Neural progenitor cell (in vitro differentiated cells): ENCODE measurements around the gene ZNF672. TPM values are rescaled to one million over a fixed set of nuclear protein-coding genes. Genes with fewer than 3 reads are reported as not detected.
"Not testable (repeated sequence)": the region's sequence is repeated elsewhere in the genome, so short reads cannot be mapped to it uniquely, and the experiment has no call there.

Experiments used
- DNase-seq: peaks from one replicate; pipeline ENCODE4 v3.0.0-alpha.2; 2016; ENCODE audit warnings: low spot score
- H2AFZ ChIP-seq: fragments of 200-600 bp; sonication (generic); replicated peaks from 2 replicates; pipeline ENCODE4 v1.6.1; 2016; ENCODE audit warnings: antibody characterized with exemption
- H3F3A ChIP-seq: fragments of 200-600 bp; sonication (generic); 2 replicates; pipeline ENCODE4 v1.6.1; 2016; ENCODE audit warnings: antibody characterized with exemption, low read depth
- H3K27ac ChIP-seq: fragments of 200-600 bp; sonication (generic); 2 replicates; pipeline ENCODE4 v1.5.1; 2016; ENCODE audit warnings: mild to moderate bottlenecking
- H3K27me3 ChIP-seq: fragments of 200-600 bp; sonication (generic); 2 replicates; pipeline ENCODE4 v1.6.1; 2016; ENCODE audit warnings: mild to moderate bottlenecking, moderate library complexity
- H3K36me3 ChIP-seq: fragments of 200-600 bp; sonication (generic); 2 replicates; pipeline ENCODE4 v1.5.1; 2016
- H3K4me1 ChIP-seq: fragments of 200-600 bp; sonication (generic); 2 replicates; pipeline ENCODE4 v1.6.1; 2016; ENCODE audit warnings: mixed run types
- H3K4me2 ChIP-seq: fragments of 200-600 bp; sonication (generic); 2 replicates; pipeline ENCODE4 v1.6.1; 2016
- H3K4me3 ChIP-seq: fragments of 200-600 bp; sonication (generic); 2 replicates; pipeline ENCODE4 v1.5.1; 2016
- H3K79me2 ChIP-seq: fragments of 200-600 bp; sonication (generic); 2 replicates; pipeline ENCODE4 v1.6.1; 2016; ENCODE audit warnings: low read depth
- H3K9ac ChIP-seq: fragments of 200-600 bp; sonication (generic); 2 replicates; pipeline ENCODE4 v1.6.1; 2016
- H3K9me3 ChIP-seq: fragments of 200-600 bp; sonication (generic); 2 replicates; pipeline ENCODE4 v1.5.1; 2016; ENCODE audit warnings: low read depth
- H4K20me1 ChIP-seq: fragments of 200-600 bp; sonication (generic); 2 replicates; pipeline ENCODE4 v1.6.1; 2016; ENCODE audit warnings: low read depth
- H3K27ac Mint-ChIP-seq: 3 replicates; pipeline ENCODE4 v1.8.0; 2021; ENCODE audit warnings: mixed read lengths
- H3K27me3 Mint-ChIP-seq: 2 replicates; pipeline ENCODE4 v1.8.0; 2022; ENCODE audit warnings: low read depth, mild to moderate bottlenecking, inconsistent platforms, moderate library complexity, mixed read lengths; ENCODE audit not compliant: insufficient read depth
- H3K36me3 Mint-ChIP-seq: 3 replicates; pipeline ENCODE4 v1.8.0; 2021; ENCODE audit warnings: mixed read lengths
- H3K4me1 Mint-ChIP-seq: 3 replicates; pipeline ENCODE4 v1.8.0; 2021; ENCODE audit warnings: mixed read lengths
- H3K4me3 Mint-ChIP-seq: 3 replicates; pipeline ENCODE4 v1.8.0; 2021; ENCODE audit warnings: mild to moderate bottlenecking, moderate library complexity, mixed read lengths
- H3K9me3 Mint-ChIP-seq: 3 replicates; pipeline ENCODE4 v1.8.0; 2020; ENCODE audit warnings: mixed read lengths
- EZH2 ChIP-seq: fragments of 200-600 bp; sonication (generic); IDR thresholded peaks from 2 replicates; pipeline ENCODE4 v1.6.1; 2017; ENCODE audit warnings: antibody characterized with exemption, mild to moderate bottlenecking, moderate library complexity
- EZH2phosphoT487 ChIP-seq: fragments of 200-600 bp; sonication (generic); IDR thresholded peaks from 2 replicates; pipeline ENCODE4 v1.6.1; 2017; ENCODE audit warnings: antibody characterized with exemption
- total RNA-seq: library from RNA; depleted of rRNA; stranded (reverse); fragments of >200 nt; gene quantifications from 2 replicates; pipeline ENCODE4 v1.2.3, GENCODE V29; 2015; ENCODE audit warnings: low replicate concordance
- TF ChIP-seq, protein P1 (sequence below): fragments of 200-600 bp; sonication (generic); IDR thresholded peaks from 2 replicates; pipeline ENCODE4 v1.5.1; 2017; ENCODE audit warnings: antibody characterized with exemption, mild to moderate bottlenecking

The ZNF672 gene
- total RNA-seq: 16.9 and 35.5 TPM in 2 replicates

DNA sequence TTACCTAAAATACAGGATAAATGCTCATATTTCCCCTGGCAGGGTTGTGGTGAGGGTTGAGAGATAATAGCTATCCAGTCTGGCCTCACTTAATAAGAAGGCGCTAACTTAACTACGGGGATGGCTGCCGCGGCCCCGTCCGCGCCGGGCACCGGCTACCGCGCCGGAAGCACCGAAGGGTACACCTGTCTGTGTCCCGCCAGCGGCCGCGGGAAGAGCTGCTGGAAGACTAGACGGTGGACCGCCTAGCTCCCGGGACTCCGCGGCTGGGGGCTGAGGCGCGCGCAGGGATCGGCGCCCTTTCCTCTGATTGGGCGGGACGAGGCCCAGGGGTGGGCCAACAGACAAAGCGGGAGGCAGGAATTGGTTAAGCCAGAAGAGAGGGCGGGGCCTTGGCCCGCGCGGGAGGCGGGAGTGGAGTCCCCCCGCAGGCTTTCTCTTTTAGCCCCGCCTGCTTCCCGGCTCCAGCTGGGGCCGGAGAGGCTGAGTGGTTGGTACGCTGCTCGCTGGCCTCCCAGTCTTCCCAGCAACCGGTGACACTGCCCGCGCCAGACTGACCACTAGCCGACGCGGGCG, at the start of gene ZNF672:
ZNF672 (plus strand) TSS at position 444 of the 576 bp plus-strand sequence. CDS start 9,051 bp downstream, outside the sequence.
- Mint-ChIP-seq H3K27ac (peak within 1 kb of the TSS; percentile 62), H3K36me3 (no peaks in the 10 kb centered on the region), H3K27me3 (peaks cover 2% of the 10 kb centered on the region), H3K4me3 (no peak within 1 kb of the TSS), H3K4me1 (peaks cover 22% of the 10 kb centered on the region), H3K9me3 (no peaks in the 10 kb centered on the region)
- Histone ChIP-seq H3K4me3 (peak within 1 kb of the TSS; percentile 87), H3K9me3 (no peaks in the 10 kb centered on the region), H3K27me3 (peaks cover 25% of the 10 kb centered on the region), H2AFZ (peak within 1 kb of the TSS; percentile 84), H3K36me3 (no peaks in the 10 kb centered on the region), H3F3A (peaks cover 14% of the 10 kb centered on the region), H3K27ac (peak within 1 kb of the TSS; percentile 91), H4K20me1 (peaks cover 27% of the 10 kb centered on the region), H3K79me2 (peaks cover 35% of the 10 kb centered on the region), H3K4me1 (peaks cover 8% of the 10 kb centered on the region), H3K9ac (peak within 1 kb of the TSS; percentile 87), H3K4me2 (peak within 1 kb of the TSS; percentile 94)
- DNase-seq: peak; percentile 100
- TF ChIP-seq EZH2phosphoT487: no peak
- TF ChIP-seq, protein P1, sequence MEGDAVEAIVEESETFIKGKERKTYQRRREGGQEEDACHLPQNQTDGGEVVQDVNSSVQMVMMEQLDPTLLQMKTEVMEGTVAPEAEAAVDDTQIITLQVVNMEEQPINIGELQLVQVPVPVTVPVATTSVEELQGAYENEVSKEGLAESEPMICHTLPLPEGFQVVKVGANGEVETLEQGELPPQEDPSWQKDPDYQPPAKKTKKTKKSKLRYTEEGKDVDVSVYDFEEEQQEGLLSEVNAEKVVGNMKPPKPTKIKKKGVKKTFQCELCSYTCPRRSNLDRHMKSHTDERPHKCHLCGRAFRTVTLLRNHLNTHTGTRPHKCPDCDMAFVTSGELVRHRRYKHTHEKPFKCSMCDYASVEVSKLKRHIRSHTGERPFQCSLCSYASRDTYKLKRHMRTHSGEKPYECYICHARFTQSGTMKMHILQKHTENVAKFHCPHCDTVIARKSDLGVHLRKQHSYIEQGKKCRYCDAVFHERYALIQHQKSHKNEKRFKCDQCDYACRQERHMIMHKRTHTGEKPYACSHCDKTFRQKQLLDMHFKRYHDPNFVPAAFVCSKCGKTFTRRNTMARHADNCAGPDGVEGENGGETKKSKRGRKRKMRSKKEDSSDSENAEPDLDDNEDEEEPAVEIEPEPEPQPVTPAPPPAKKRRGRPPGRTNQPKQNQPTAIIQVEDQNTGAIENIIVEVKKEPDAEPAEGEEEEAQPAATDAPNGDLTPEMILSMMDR: no peak
- TF ChIP-seq EZH2: no peak

DNA sequence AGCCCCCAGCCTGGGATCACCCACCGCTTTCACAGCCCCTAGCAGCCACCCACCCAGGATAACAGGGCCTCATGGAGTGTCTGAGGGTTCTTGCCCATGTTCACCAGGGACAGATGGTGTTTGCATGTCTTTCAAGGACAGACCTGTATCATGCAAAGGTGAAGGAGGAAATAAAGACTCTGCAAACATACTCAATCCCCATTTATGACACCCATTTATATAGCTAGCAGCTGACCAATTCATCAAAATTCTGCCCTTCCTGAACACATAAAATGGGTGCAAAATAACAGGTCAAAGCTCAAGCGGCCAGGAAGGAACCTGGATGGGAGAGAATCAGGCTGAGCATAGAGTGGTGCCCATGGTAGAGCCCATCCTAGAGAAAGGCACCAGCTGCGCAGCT, 49.7 kb upstream of the ZNF672 start:
- no peaks in the 10 kb centered on the region for H3F3A ChIP-seq
- H3K4me1 ChIP-seq: no peaks in the 10 kb centered on the region
- no peaks in the 10 kb centered on the region for H3K9me3 Mint-ChIP-seq
- no peak overlapping the region for H3K4me3 ChIP-seq
- H3K27ac ChIP-seq: no peak overlapping the region
- TF ChIP-seq, protein P1: no peak
- TF ChIP-seq EZH2phosphoT487: no peak
- TF ChIP-seq EZH2: no peak
- no peak for DNase-seq
- H3K36me3 ChIP-seq: no peaks in the 10 kb centered on the region
- H2AFZ ChIP-seq: no peak overlapping the region
- H3K27me3 Mint-ChIP-seq: peaks cover 8% of the 10 kb centered on the region
- no peak overlapping the region for H3K4me3 Mint-ChIP-seq
- H3K27me3 ChIP-seq: no peaks in the 10 kb centered on the region
- no peaks in the 10 kb centered on the region for H3K36me3 Mint-ChIP-seq
- H3K9ac ChIP-seq: no peak overlapping the region
- no peak overlapping the region for H3K4me2 ChIP-seq
- H3K9me3 ChIP-seq: peaks cover 5% of the 10 kb centered on the region
- H3K79me2 ChIP-seq: no peaks in the 10 kb centered on the region
- H3K27ac Mint-ChIP-seq: no peak overlapping the region
- H4K20me1 ChIP-seq: no peaks in the 10 kb centered on the region
- no peaks in the 10 kb centered on the region for H3K4me1 Mint-ChIP-seq

GRCh38 chr1:248789337-248789736, 48.7 kb upstream of the ZNF672 start:
- not testable (repeated sequence) for H3K27me3 ChIP-seq, H3K9ac ChIP-seq, H3K4me3 ChIP-seq, H3K36me3 Mint-ChIP-seq, H3K9me3 ChIP-seq, H3F3A ChIP-seq, H3K27me3 Mint-ChIP-seq, H3K4me1 ChIP-seq, H3K4me3 Mint-ChIP-seq, H3K4me2 ChIP-seq, H4K20me1 ChIP-seq, H3K27ac ChIP-seq, DNase-seq, H3K36me3 ChIP-seq, H3K79me2 ChIP-seq, H3K9me3 Mint-ChIP-seq, H2AFZ ChIP-seq, H3K4me1 Mint-ChIP-seq, H3K27ac Mint-ChIP-seq

DNA sequence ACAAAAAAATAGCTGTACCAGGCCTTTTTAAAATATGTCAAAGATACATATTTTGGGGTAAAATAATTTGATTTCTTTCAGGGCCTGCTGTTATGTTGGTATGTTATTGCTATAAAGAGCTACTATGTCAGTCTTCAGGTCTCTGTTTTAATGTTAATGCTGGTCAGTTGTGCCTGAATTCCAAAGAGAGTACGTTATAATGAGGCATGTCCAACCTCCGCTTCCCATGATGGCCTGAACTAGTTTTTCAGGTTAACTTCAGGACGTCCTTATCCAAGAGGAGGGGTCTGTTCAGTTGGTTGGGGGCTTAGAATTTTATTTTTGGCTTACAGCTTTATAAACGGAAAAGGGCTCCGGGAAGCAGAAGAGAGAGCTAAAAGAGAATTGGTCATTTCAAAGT, 47.6 kb upstream of the ZNF672 start:
- H3K4me3 Mint-ChIP-seq: no peak overlapping the region
- H3K36me3 Mint-ChIP-seq: no peaks in the 10 kb centered on the region
- no peak overlapping the region for H3K27ac Mint-ChIP-seq
- DNase-seq: no peak
- Histone ChIP-seq H3K27ac (no peak overlapping the region), H3K4me1 (no peaks in the 10 kb centered on the region), H3K79me2 (no peaks in the 10 kb centered on the region), H3F3A (no peaks in the 10 kb centered on the region), H3K9me3 (peaks cover 5% of the 10 kb centered on the region), H3K4me2 (no peak overlapping the region), H3K36me3 (no peaks in the 10 kb centered on the region), H3K4me3 (no peak overlapping the region), H4K20me1 (no peaks in the 10 kb centered on the region), H3K9ac (no peak overlapping the region), H3K27me3 (no peaks in the 10 kb centered on the region), H2AFZ (no peak overlapping the region)
- no peaks in the 10 kb centered on the region for H3K4me1 Mint-ChIP-seq
- H3K9me3 Mint-ChIP-seq: peaks cover 2% of the 10 kb centered on the region
- H3K27me3 Mint-ChIP-seq: peaks cover 8% of the 10 kb centered on the region
- TF ChIP-seq EZH2: no peak
- no peak for TF ChIP-seq EZH2phosphoT487
- TF ChIP-seq, protein P1: no peak
